ENCODE data around the gene GABRA5. TPM values are rescaled to one million over a fixed set of nuclear protein-coding genes. Genes with fewer than 3 reads are reported as not detected.

GABRA5 gene
- total RNA-seq, 1 donor from 2014 or later = 1.1 TPM

DNA sequence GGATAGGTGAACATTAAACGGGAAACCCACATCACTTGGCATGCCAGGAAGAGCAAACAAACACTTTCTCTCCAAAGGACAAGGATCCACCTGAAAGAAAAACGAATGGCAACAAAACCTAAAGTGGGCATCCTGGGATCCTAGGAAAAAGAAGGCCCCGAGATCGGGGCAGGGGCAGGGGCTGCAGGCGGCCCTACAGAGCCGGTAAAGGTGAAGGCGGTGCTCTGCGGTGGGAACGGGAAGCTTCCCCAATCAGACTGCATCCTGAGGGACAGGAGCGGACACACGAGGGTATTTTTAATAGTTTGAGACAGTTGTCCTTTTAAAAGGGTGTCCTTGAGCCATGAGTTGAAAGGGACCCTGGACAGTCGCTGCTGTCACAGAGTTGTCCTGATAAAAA is 24.9 kb upstream of the GABRA5 start:
- Mint-ChIP-seq H3K36me3 (ENCODE audit: unreplicated experiment) (no peaks in the 10 kb centered on the region), H3K27me3 (ENCODE audit: unreplicated experiment) (peaks cover 2% of the 10 kb centered on the region), H3K27ac (ENCODE audit: unreplicated experiment) (no peak overlapping the region), H3K4me3 (ENCODE audit: unreplicated experiment) (peak overlapping the region; percentile 7), H3K9me3 (ENCODE audit: unreplicated experiment) (no peaks in the 10 kb centered on the region), H3K4me1 (ENCODE audit: low read depth, unreplicated experiment) (peaks cover 8% of the 10 kb centered on the region)
- TF ChIP-seq, protein P1, sequence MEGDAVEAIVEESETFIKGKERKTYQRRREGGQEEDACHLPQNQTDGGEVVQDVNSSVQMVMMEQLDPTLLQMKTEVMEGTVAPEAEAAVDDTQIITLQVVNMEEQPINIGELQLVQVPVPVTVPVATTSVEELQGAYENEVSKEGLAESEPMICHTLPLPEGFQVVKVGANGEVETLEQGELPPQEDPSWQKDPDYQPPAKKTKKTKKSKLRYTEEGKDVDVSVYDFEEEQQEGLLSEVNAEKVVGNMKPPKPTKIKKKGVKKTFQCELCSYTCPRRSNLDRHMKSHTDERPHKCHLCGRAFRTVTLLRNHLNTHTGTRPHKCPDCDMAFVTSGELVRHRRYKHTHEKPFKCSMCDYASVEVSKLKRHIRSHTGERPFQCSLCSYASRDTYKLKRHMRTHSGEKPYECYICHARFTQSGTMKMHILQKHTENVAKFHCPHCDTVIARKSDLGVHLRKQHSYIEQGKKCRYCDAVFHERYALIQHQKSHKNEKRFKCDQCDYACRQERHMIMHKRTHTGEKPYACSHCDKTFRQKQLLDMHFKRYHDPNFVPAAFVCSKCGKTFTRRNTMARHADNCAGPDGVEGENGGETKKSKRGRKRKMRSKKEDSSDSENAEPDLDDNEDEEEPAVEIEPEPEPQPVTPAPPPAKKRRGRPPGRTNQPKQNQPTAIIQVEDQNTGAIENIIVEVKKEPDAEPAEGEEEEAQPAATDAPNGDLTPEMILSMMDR (IDR thresholded peaks at IDR 0.05; ENCODE audit: partially characterized antibody, unreplicated experiment) = no peak
- no peak for DNase-seq

DNA sequence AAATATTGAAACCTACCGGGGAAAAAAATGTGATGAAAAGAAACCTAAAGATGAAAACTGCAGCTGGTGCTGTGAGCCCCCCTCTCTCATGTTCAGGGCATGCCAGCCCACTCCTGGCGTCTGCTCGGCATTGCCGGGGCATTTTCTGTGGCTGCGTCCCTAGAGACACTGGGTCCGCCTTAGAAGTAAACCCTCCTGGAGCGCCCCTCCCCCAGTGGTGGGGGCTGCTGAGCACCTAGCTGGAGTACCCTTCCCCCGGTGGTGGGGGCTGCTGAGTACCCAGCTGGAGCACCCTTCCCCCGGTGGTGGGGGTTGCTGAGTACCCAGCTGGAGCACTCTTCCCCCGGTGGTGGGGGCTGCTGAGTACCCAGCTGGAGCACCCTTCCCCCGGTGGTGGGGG is 24.5 kb upstream of the GABRA5 start:
- Mint-ChIP-seq H3K9me3 (ENCODE audit: unreplicated experiment) (no peaks in the 10 kb centered on the region), H3K36me3 (ENCODE audit: unreplicated experiment) (no peaks in the 10 kb centered on the region), H3K27ac (ENCODE audit: unreplicated experiment) (no peak overlapping the region), H3K4me3 (ENCODE audit: unreplicated experiment) (peak overlapping the region; percentile 5), H3K4me1 (ENCODE audit: low read depth, unreplicated experiment) (peaks cover 8% of the 10 kb centered on the region), H3K27me3 (ENCODE audit: unreplicated experiment) (peaks cover 2% of the 10 kb centered on the region)
- DNase-seq = peak; percentile 37
- TF ChIP-seq, protein P1 (IDR thresholded peaks at IDR 0.05; ENCODE audit: partially characterized antibody, unreplicated experiment) = no peak

DNA sequence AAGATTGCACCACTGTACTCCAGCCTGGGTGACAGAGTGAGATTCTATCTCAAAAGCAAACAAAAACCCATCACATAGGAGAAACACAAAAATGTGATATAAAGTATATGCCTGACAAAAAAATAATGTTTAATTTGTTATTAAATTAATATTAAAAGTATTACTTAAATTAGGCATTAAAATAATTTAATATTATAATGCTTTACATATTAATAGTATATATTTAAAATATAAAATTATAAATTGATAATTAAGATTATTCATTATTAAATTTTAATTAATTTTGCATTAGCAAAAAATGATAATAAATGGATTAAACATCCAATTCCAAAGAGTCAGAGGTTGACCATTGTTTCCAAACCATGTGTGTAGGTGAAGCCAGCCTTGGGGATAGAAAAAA is 22.0 kb upstream of the GABRA5 start:
- Mint-ChIP-seq H3K9me3 (ENCODE audit: unreplicated experiment) (no peaks in the 10 kb centered on the region), H3K27ac (ENCODE audit: unreplicated experiment) (no peak overlapping the region), H3K4me1 (ENCODE audit: low read depth, unreplicated experiment) (peaks cover 8% of the 10 kb centered on the region), H3K27me3 (ENCODE audit: unreplicated experiment) (no peaks in the 10 kb centered on the region), H3K36me3 (ENCODE audit: unreplicated experiment) (peaks cover 14% of the 10 kb centered on the region), H3K4me3 (ENCODE audit: unreplicated experiment) (no peak overlapping the region)
- TF ChIP-seq, protein P1 (IDR thresholded peaks at IDR 0.05; ENCODE audit: partially characterized antibody, unreplicated experiment) = no peak
- no peak for DNase-seq

DNA sequence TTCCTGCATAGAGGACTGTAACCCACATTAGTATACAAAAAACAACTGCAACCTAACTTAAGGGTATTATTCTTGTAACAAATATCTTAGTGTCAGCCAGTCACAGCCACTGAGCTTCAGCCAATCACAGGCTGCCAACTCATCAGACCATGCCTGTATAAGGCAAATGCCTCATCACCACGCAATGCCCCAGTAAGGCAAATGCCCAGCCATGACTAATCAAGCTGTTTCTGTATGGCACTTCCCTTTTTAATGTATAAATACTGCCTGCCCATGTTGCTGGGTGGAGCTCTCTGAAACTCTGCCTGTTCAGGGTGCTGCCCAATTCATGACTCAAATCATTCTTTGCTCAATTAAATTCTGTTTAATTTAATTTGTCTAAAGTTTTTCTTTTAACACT is 18.4 kb upstream of the GABRA5 start:
- peaks cover 14% of the 10 kb centered on the region for H3K36me3 Mint-ChIP-seq (ENCODE audit: unreplicated experiment)
- TF ChIP-seq, protein P1 (IDR thresholded peaks at IDR 0.05; ENCODE audit: partially characterized antibody, unreplicated experiment) = no peak

DNA sequence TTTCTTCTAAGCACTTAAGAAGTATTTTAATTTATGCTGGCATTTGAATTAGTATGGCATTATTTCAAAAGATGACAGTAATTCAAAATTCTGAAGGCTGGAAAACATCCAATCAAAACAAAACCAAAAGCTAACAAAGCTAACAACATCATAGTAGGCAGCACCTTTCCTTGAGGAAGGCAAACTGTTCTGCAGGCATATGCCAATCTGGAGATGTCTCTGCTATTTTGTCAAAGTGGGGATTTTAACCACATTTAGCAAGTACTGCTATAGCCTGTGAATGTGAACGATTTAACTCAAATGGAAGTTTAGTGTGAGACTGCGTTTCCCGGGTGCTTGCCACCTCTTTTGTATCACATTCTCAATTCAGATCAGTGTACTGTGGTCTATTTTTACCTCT is 16.7 kb upstream of the GABRA5 start:
- H3K4me3 Mint-ChIP-seq (ENCODE audit: unreplicated experiment) = no peak overlapping the region
- H3K27ac Mint-ChIP-seq (ENCODE audit: unreplicated experiment) = no peak overlapping the region
- no peaks in the 10 kb centered on the region for H3K27me3 Mint-ChIP-seq (ENCODE audit: unreplicated experiment)
- no peaks in the 10 kb centered on the region for H3K9me3 Mint-ChIP-seq (ENCODE audit: unreplicated experiment)
- H3K4me1 Mint-ChIP-seq (ENCODE audit: low read depth, unreplicated experiment) = no peaks in the 10 kb centered on the region
- TF ChIP-seq, protein P1 (IDR thresholded peaks at IDR 0.05; ENCODE audit: partially characterized antibody, unreplicated experiment) = no peak
- H3K36me3 Mint-ChIP-seq (ENCODE audit: unreplicated experiment) = peaks cover 14% of the 10 kb centered on the region
- DNase-seq = no peak

More for the DNA sequence above, 18.4 kb upstream of the GABRA5 start:
- Mint-ChIP-seq H3K4me3 (ENCODE audit: unreplicated experiment) (no peak overlapping the region), H3K9me3 (ENCODE audit: unreplicated experiment) (no peaks in the 10 kb centered on the region), H3K4me1 (ENCODE audit: low read depth, unreplicated experiment) (no peaks in the 10 kb centered on the region), H3K27ac (ENCODE audit: unreplicated experiment) (no peak overlapping the region), H3K27me3 (ENCODE audit: unreplicated experiment) (no peaks in the 10 kb centered on the region)
- no peak for DNase-seq

All from glutamatergic neuron (in vitro differentiated cells).